ENCODE results near the gene CTBP1. TPM values are rescaled to one million over a fixed set of nuclear protein-coding genes. Genes with fewer than 3 reads are reported as not detected.

Gene CTBP1
- total and polyA plus RNA-seq, 2 of the 8 experiments (the other 6 are each of a cell fraction or from before 2014, with no cell fraction given): 128 to 185 TPM

DNA sequence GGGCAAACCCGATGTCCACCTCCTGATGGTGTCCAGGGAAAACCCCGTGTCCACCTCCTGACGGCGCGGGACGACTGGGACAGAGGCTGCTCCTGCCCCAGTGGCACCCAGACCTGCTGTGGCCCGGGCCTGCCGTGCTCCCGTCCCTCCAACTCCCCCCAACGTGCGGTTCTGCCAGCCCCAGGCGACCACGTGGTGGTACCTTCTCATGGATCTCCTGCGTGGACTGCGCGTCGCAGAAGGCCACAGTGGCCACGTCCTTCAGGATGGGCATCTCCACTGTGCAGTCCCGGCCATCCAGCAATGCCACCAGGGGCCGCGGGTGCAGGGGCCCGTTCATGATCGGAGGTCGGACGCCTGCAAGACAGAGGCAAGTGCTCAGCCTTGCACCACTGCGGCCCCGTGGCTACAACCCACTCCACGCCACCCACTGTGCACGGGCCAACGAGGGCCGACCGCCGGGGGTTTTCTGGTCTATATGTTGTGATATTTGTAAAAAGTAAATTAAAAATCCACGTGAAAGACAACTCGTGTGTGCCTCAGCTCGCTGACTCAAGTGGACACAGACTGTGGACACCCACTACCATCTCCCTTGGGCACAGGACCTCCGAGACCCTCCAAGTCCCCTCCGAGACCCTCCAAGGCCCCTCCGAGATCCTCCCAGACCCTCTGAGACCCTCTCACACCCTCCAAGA is 10.8 kb downstream of the CTBP1 start:
- no peak overlapping the region for H3K4ac ChIP-seq (replicated peaks; ENCODE audit: insufficient read length, low read depth, low read length)
- WGBS, 2 experiments (ENCODE audit: extremely low coverage in 1 of 2, insufficient coverage in 1 of 2, insufficient read length in 1 of 2, insufficient replicate concordance in 2 of 2, low coverage in 1 of 2, low lambda C conversion rate in 2 of 2, missing lambda C conversion rate in 1 of 2): 96% methylated on average over 39 of the region's 39 CpGs; no CpG with 5 or more reads in 1 of the 2 experiments
- H3K79me2 ChIP-seq (ENCODE audit: control insufficient read depth in 1 of 2, insufficient read depth in 2 of 2, low read length in 2 of 2): peaks cover 12 to 34% of the 10 kb centered on the region in 2 experiments
- no peak overlapping the region for H2BK12ac ChIP-seq (ENCODE audit: low read depth, low read length)
- no peak overlapping the region for H2AFZ ChIP-seq (ENCODE audit: low read length)
- H3K14ac ChIP-seq (ENCODE audit: insufficient read length): no peak overlapping the region
- H2BK120ac ChIP-seq (replicated peaks; ENCODE audit: low read depth, low read length): no peak overlapping the region
- no peak overlapping the region for H4K5ac ChIP-seq (ENCODE audit: insufficient read length, low read depth, low read length)
- CTCF ChIA-PET (ENCODE audit: partially characterized antibody): no interaction called here
- DNase-seq (ENCODE audit: low read depth in 1 of 2, low spot score in 2 of 2) (no peak), FAIRE-seq (no peak)
- no peak overlapping the region for H2BK5ac ChIP-seq (ENCODE audit: low read depth, low read length)
- no peak overlapping the region for H2BK20ac ChIP-seq (ENCODE audit: low read length)
- no peak overlapping the region for H2BK15ac ChIP-seq (ENCODE audit: low read length)
- H3K4me3 ChIP-seq (ENCODE audit: extremely low read depth in 1 of 4, insufficient read depth in 2 of 4, low read depth in 3 of 4, low read length in 4 of 4): no peak overlapping the region
- H3K9ac ChIP-seq (replicated peaks in 1 of 4; ENCODE audit: extremely low read depth in 1 of 4, low read depth in 3 of 4, low read length in 3 of 4): no peak overlapping the region
- peaks cover 2 to 56% (median 19%) of the 10 kb centered on the region in 4 experiments; a peak in 6 of 8 replicates for H3K36me3 ChIP-seq (ENCODE audit: control insufficient read depth in 2 of 4, insufficient read depth in 4 of 4, low read length in 3 of 4)
- H3K27me3 ChIP-seq (replicated peaks in 1 of 4; ENCODE audit: control insufficient read depth in 3 of 4, extremely low read depth in 1 of 4, insufficient read depth in 3 of 4, low read length in 3 of 4): no peaks in the 10 kb centered on the region
- no peak overlapping the region for H3K18ac ChIP-seq (ENCODE audit: extremely low read depth, low read length)
- no peak overlapping the region for H2AK5ac ChIP-seq (ENCODE audit: low read depth, low read length)
- H4K8ac ChIP-seq (ENCODE audit: extremely low read depth, insufficient read depth, low read length): no peak overlapping the region
- H3K9me3 ChIP-seq (ENCODE audit: insufficient read depth in 2 of 2, low read depth in 1 of 2, low read length in 1 of 2): no peaks in the 10 kb centered on the region
- peaks cover 13% of the 10 kb centered on the region; the same call in 1 of the 2 replicates for H3K79me1 ChIP-seq (ENCODE audit: low read depth, low read length)
- H3K27ac ChIP-seq (ENCODE audit: low read depth, low read length): no peak overlapping the region
- no peaks in the 10 kb centered on the region for H3K23me2 ChIP-seq (ENCODE audit: low read depth, low read length)
- no peak overlapping the region for H3K4me2 ChIP-seq (ENCODE audit: insufficient read depth in 1 of 2, low read depth in 2 of 2, low read length in 2 of 2)
- H4K20me1 ChIP-seq (replicated peaks in 1 of 2; ENCODE audit: control insufficient read depth in 1 of 2, insufficient read depth in 2 of 2, low read length in 2 of 2): peaks cover 12 to 30% of the 10 kb centered on the region in 2 experiments
- POLR2A ChIA-PET (ENCODE audit: partially characterized antibody): interaction anchor here (1.3 kb wide), 1 partner anchor 9 kb away, joined by 3 read pairs; no protein-coding TSS in a partner anchor
- no peak overlapping the region for H3K56ac ChIP-seq (replicated peaks; ENCODE audit: insufficient read length, low read depth, low read length)
- H3K4me1 ChIP-seq (replicated peaks in 1 of 4; ENCODE audit: control insufficient read depth in 3 of 4, insufficient read depth in 4 of 4, low read length in 3 of 4): no peaks in the 10 kb centered on the region
- no peak overlapping the region for H3K23ac ChIP-seq (ENCODE audit: insufficient read length)
- H4K91ac ChIP-seq (replicated peaks; ENCODE audit: insufficient read length, low read length): no peak overlapping the region
- TF ChIP-seq MAFK (IDR thresholded peaks at IDR 0.05; ENCODE audit: low read depth, low read length) (no peak), TEAD4 (IDR thresholded peaks at IDR 0.05; ENCODE audit: low read depth, low read length) (no peak), KDM5A (IDR thresholded peaks at IDR 0.05; ENCODE audit: low read length) (no peak), CTBP2 (IDR thresholded peaks at IDR 0.05; ENCODE audit: borderline replicate concordance, insufficient read depth, insufficient read length, low read length) (no peak), JUND (IDR thresholded peaks at IDR 0.05; ENCODE audit: low read length) (no peak), CHD1 (IDR thresholded peaks at IDR 0.05; ENCODE audit: low read depth, low read length) (no peak), KDM1A (IDR thresholded peaks at IDR 0.05; ENCODE audit: borderline replicate concordance, low read length) (no peak), GTF2F1 (IDR thresholded peaks at IDR 0.05; ENCODE audit: borderline replicate concordance, low read depth, low read length) (no peak), HDAC2 (IDR thresholded peaks at IDR 0.05; ENCODE audit: borderline replicate concordance in 1 of 2, low read depth in 2 of 2, low read length in 2 of 2) (no peak), RBBP5 (IDR thresholded peaks at IDR 0.05; ENCODE audit: borderline replicate concordance, low read depth, low read length) (no peak)
